GM19023 (cell line): ENCODE results near the gene AGAP5.

Experiments used
- ATAC-seq: cut with Tn5 transposase; IDR thresholded peaks from one replicate; pipeline ENCODE4 v1.9.1; 2021; ENCODE audit warnings: mild to moderate bottlenecking, moderate library complexity; ENCODE audit not compliant: unreplicated experiment

AGAP5 gene

GRCh38 chr10:73629165-73629564 is 68.7 kb downstream of the AGAP5 start:
- ATAC-seq = no peak

GRCh38 chr10:73628405-73628804 is 69.5 kb downstream of the AGAP5 start:
- ATAC-seq = no peak

- no peak for ATAC-seq
Observed at GRCh38 chr10:73627300-73627699, 70.6 kb downstream of the AGAP5 start.

- ATAC-seq = peak; percentile 96
Observed at GRCh38 chr10:73625884-73626752, 71.8 kb downstream of the AGAP5 start.

- ATAC-seq = peak; percentile 49
Observed at GRCh38 chr10:73625004-73625883, 72.7 kb downstream of the AGAP5 start.
